Measurements from ENCODE around the gene IKZF3.

- TF ChIP-seq, protein P1, sequence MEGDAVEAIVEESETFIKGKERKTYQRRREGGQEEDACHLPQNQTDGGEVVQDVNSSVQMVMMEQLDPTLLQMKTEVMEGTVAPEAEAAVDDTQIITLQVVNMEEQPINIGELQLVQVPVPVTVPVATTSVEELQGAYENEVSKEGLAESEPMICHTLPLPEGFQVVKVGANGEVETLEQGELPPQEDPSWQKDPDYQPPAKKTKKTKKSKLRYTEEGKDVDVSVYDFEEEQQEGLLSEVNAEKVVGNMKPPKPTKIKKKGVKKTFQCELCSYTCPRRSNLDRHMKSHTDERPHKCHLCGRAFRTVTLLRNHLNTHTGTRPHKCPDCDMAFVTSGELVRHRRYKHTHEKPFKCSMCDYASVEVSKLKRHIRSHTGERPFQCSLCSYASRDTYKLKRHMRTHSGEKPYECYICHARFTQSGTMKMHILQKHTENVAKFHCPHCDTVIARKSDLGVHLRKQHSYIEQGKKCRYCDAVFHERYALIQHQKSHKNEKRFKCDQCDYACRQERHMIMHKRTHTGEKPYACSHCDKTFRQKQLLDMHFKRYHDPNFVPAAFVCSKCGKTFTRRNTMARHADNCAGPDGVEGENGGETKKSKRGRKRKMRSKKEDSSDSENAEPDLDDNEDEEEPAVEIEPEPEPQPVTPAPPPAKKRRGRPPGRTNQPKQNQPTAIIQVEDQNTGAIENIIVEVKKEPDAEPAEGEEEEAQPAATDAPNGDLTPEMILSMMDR (conservative IDR thresholded peaks at IDR 0.05) = no peak
- no peak for TF ChIP-seq ZFX (IDR thresholded peaks at IDR 0.05)
These were observed 116.4 kb downstream of the IKZF3 start for GRCh38 chr17:39747745-39748144.

All from C4-2B (cell line).